H1 (cell line): ENCODE measurements around the gene SYNDIG1. TPM values are rescaled to one million over a fixed set of nuclear protein-coding genes. Genes with fewer than 3 reads are reported as not detected.

Experiments
- CTCF ChIA-PET: fragments of 300-600 bp; sonication (Branson Sonifier 250); formaldehyde crosslinking; loops from one replicate; lab custom pipeline; 2021; ENCODE audit not compliant: partially characterized antibody; lab: Charles Lee
- POLR2A ChIA-PET: fragments of 300-600 bp; sonication (Branson Sonifier 250); formaldehyde crosslinking; loops from one replicate; lab custom pipeline; 2021; ENCODE audit warnings: inconsistent platforms; ENCODE audit not compliant: partially characterized antibody; lab: Charles Lee
- DNase-seq, 2 experiments: peaks; one replicate each; pipeline versions ENCODE4 v3.0.0 to v3.0.0-alpha.2; 2010 to 2022; ENCODE audit warnings: low spot score in 2 of 2, low read depth in 1 of 2, mixed read lengths in 1 of 2
- FAIRE-seq: peaks from 2 replicates; lab custom pipeline; 2011; peaks lifted over from hg19 to GRCh38; lab: Jason Lieb, UNC
- H2AFZ ChIP-seq: 2 replicates; pipeline ENCODE4 v1.8.1; 2012; ENCODE audit warnings: low read length, inconsistent platforms
- H2AK5ac ChIP-seq: 2 replicates; pipeline ENCODE4 v1.6.1; 2013; ENCODE audit warnings: low read depth, low read length
- H2BK120ac ChIP-seq: replicated peaks from 2 replicates; pipeline ENCODE3; 2013; ENCODE audit warnings: low read depth, low read length, inconsistent platforms
- H2BK12ac ChIP-seq: 2 replicates; pipeline ENCODE4 v1.6.1; 2013; ENCODE audit warnings: low read depth, low read length
- H2BK15ac ChIP-seq: 2 replicates; pipeline ENCODE4 v1.6.1; 2013; ENCODE audit warnings: low read length
- H2BK20ac ChIP-seq: 2 replicates; pipeline ENCODE4 v1.6.1; 2013; ENCODE audit warnings: low read length
- H2BK5ac ChIP-seq: 2 replicates; pipeline ENCODE4 v1.6.1; 2013; ENCODE audit warnings: low read depth, low read length
- H3K14ac ChIP-seq: 2 replicates; pipeline ENCODE4 v1.6.1; 2013; ENCODE audit warnings: inconsistent platforms; ENCODE audit not compliant: insufficient read length
- H3K18ac ChIP-seq: 2 replicates; pipeline ENCODE4 v1.6.1; 2013; ENCODE audit warnings: low read length; ENCODE audit errors: extremely low read depth
- H3K23ac ChIP-seq: 2 replicates; pipeline ENCODE4 v1.6.1; 2013; ENCODE audit warnings: inconsistent platforms; ENCODE audit not compliant: insufficient read length
- H3K23me2 ChIP-seq: 2 replicates; pipeline ENCODE4 v1.6.1; 2013; ENCODE audit warnings: low read depth, low read length
- H3K27ac ChIP-seq: 2 replicates; pipeline ENCODE4 v1.6.1; 2011; ENCODE audit warnings: low read depth, low read length, inconsistent platforms
- H3K27me3 ChIP-seq, 4 experiments: replicated peaks in 1 of 4; 1 replicate in 1 of 4; 2 replicates in 3 of 4; pipeline versions ENCODE4 v1.6.1 to v1.8.1; 2011 to 2013; ENCODE audit warnings: low read length in 3 of 4, mild to moderate bottlenecking in 3 of 4, inconsistent platforms in 2 of 4, mixed read lengths in 2 of 4, moderate library complexity in 1 of 4; ENCODE audit not compliant: control insufficient read depth in 3 of 4, insufficient read depth in 3 of 4; ENCODE audit errors: extremely low read depth in 1 of 4
- H3K36me3 ChIP-seq, 4 experiments: 2 replicates each; pipeline versions ENCODE4 v1.6.1 to v1.8.1; 2011 to 2013; ENCODE audit warnings: mild to moderate bottlenecking in 4 of 4, low read length in 3 of 4, moderate library complexity in 2 of 4, control low read depth in 1 of 4, inconsistent platforms in 1 of 4; ENCODE audit not compliant: insufficient read depth in 4 of 4, control insufficient read depth in 2 of 4
- H3K4ac ChIP-seq: replicated peaks from 2 replicates; pipeline ENCODE3; 2013; ENCODE audit warnings: low read length, low read depth, mixed read lengths, inconsistent platforms; ENCODE audit not compliant: insufficient read length
- H3K4me1 ChIP-seq, 4 experiments: replicated peaks in 1 of 4; 1 replicate in 1 of 4; 2 replicates in 3 of 4; pipeline versions ENCODE4 v1.6.1 to v1.8.1; 2011 to 2013; ENCODE audit warnings: low read length in 3 of 4, inconsistent platforms in 2 of 4, mixed read lengths in 1 of 4; ENCODE audit not compliant: insufficient read depth in 4 of 4, control insufficient read depth in 3 of 4
- H3K4me2 ChIP-seq, 2 experiments: 2 replicates each; pipeline versions ENCODE4 v1.6.1 to v1.8.1; 2011 to 2013; ENCODE audit warnings: low read depth in 2 of 2, low read length in 2 of 2, control low read depth in 1 of 2, inconsistent platforms in 1 of 2, mild to moderate bottlenecking in 1 of 2; ENCODE audit not compliant: insufficient read depth in 1 of 2
- H3K4me3 ChIP-seq, 4 experiments: fragments of 200-600, 300-600 bp in 1 of 4; sonication (generic), shearing (Covaris generic), sonication (Bioruptor Twin) in 1 of 4; 2 replicates each; pipeline versions ENCODE4 v1.5.1 to v1.8.1; 2011 to 2016; ENCODE audit warnings: low read length in 4 of 4, low read depth in 3 of 4, control low read depth in 2 of 4, inconsistent platforms in 2 of 4, mild to moderate bottlenecking in 2 of 4, mixed read lengths in 1 of 4, moderate library complexity in 1 of 4; ENCODE audit not compliant: insufficient read depth in 2 of 4; ENCODE audit errors: extremely low read depth in 1 of 4
- H3K56ac ChIP-seq: replicated peaks from 2 replicates; pipeline ENCODE3; 2013; ENCODE audit warnings: low read depth, mild to moderate bottlenecking, mixed read lengths, low read length, inconsistent platforms; ENCODE audit not compliant: insufficient read length
- H3K79me1 ChIP-seq: 2 replicates; pipeline ENCODE4 v1.6.1; 2013; ENCODE audit warnings: low read depth, low read length, control low read depth
- H3K79me2 ChIP-seq, 2 experiments: 2 replicates each; pipeline versions ENCODE4 v1.6.1 to v1.8.1; 2012 to 2013; ENCODE audit warnings: low read length in 2 of 2, mild to moderate bottlenecking in 2 of 2, inconsistent platforms in 1 of 2; ENCODE audit not compliant: insufficient read depth in 2 of 2, control insufficient read depth in 1 of 2
- H3K9ac ChIP-seq, 4 experiments: replicated peaks in 1 of 4; 1 replicate in 1 of 4; 2 replicates in 3 of 4; pipeline versions ENCODE4 v1.6.1 to v1.8.1; 2011 to 2013; ENCODE audit warnings: low read depth in 3 of 4, low read length in 3 of 4, control low read depth in 2 of 4, mild to moderate bottlenecking in 2 of 4, moderate library complexity in 2 of 4, inconsistent platforms in 1 of 4; ENCODE audit errors: extremely low read depth in 1 of 4
- H3K9me3 ChIP-seq, 2 experiments: 2 replicates each; pipeline versions ENCODE4 v1.6.1 to v1.8.1; 2012 to 2013; ENCODE audit warnings: mild to moderate bottlenecking in 2 of 2, moderate library complexity in 2 of 2, control low read depth in 1 of 2, inconsistent platforms in 1 of 2, low read depth in 1 of 2, low read length in 1 of 2, mixed read lengths in 1 of 2; ENCODE audit not compliant: insufficient read depth in 2 of 2
- H4K20me1 ChIP-seq, 2 experiments: replicated peaks in 1 of 2; 2 replicates each; pipeline versions ENCODE3 to v1.8.1; 2011 to 2013; ENCODE audit warnings: inconsistent platforms in 2 of 2, low read length in 2 of 2, mild to moderate bottlenecking in 1 of 2; ENCODE audit not compliant: insufficient read depth in 2 of 2, control insufficient read depth in 1 of 2
- H4K5ac ChIP-seq: 2 replicates; pipeline ENCODE4 v1.6.1; 2013; ENCODE audit warnings: low read length, low read depth, mixed read lengths, inconsistent platforms; ENCODE audit not compliant: insufficient read length
- H4K8ac ChIP-seq: 2 replicates; pipeline ENCODE4 v1.8.0; 2013; ENCODE audit warnings: mild to moderate bottlenecking, moderate library complexity, low read length, inconsistent platforms; ENCODE audit not compliant: insufficient read depth; ENCODE audit errors: extremely low read depth
- H4K91ac ChIP-seq: replicated peaks from 2 replicates; pipeline ENCODE3; 2013; ENCODE audit warnings: low read length, mixed read lengths, inconsistent platforms; ENCODE audit not compliant: insufficient read length
- BACH1 ChIP-seq: IDR thresholded peaks from 2 replicates; pipeline ENCODE4 v1.6.1; 2012; ENCODE audit warnings: low read length, improper control_type of control experiment
- CHD1 ChIP-seq: IDR thresholded peaks from 2 replicates; pipeline ENCODE4 v1.6.1; 2012; ENCODE audit warnings: low read depth, low read length, improper control_type of control experiment
- HDAC2 ChIP-seq, 2 experiments: fragments of 300-600 bp in 1 of 2; sonication (generic) in 1 of 2; IDR thresholded peaks; 2 replicates each; pipeline ENCODE4 v1.6.1; 2011 to 2012; ENCODE audit warnings: low read depth in 2 of 2, low read length in 2 of 2, mild to moderate bottlenecking in 2 of 2, moderate library complexity in 2 of 2, borderline replicate concordance in 1 of 2, inconsistent platforms in 1 of 2
- JUN ChIP-seq: IDR thresholded peaks from 2 replicates; pipeline ENCODE4 v1.6.1; 2011; ENCODE audit warnings: low read depth, mild to moderate bottlenecking, improper control_type of control experiment, low read length
- NANOG ChIP-seq: IDR thresholded peaks from 2 replicates; pipeline ENCODE4 v1.6.1; 2011; ENCODE audit warnings: low read length, low read depth, mild to moderate bottlenecking, inconsistent platforms; ENCODE audit not compliant: insufficient read depth, poor library complexity, severe bottlenecking
- WGBS, 2 experiments: shearing (Covaris generic) in 1 of 2; methylation state at CpG; one replicate each; pipeline versions ENCODE4 v1.1.6 to v1.1.7; 2013 to 2015; ENCODE audit warnings: low lambda C conversion rate in 2 of 2, mixed read lengths in 2 of 2, inconsistent platforms in 1 of 2, low coverage in 1 of 2, missing lambda C conversion rate in 1 of 2; ENCODE audit not compliant: insufficient replicate concordance in 2 of 2, insufficient coverage in 1 of 2, insufficient read length in 1 of 2; ENCODE audit errors: extremely low coverage in 1 of 2, missing lambda C conversion rate in 1 of 2; 5-methylcytosine and 5-hydroxymethylcytosine counted together
- polyA plus RNA-seq, 7 experiments: library from polyadenylated mRNA; depleted of rRNA in 3 of 7; stranded (reverse) in 5 of 7; unstranded in 2 of 7; fragments of >200 nt in 5 of 7; fragments of 200-250 nt in 2 of 7; gene quantifications; 1 replicate in 5 of 7; 2 replicates in 1 of 7; 4 replicates in 1 of 7; pipeline versions ENCODE4 v1.2.1 to v1.2.3, GENCODE V29; 2011 to 2013; ENCODE audit warnings: missing spikeins in 2 of 7, mixed read lengths in 2 of 7
- total RNA-seq: library from RNA; stranded (reverse); fragmentation: NEBNext Ultra II Directional; extraction: Animal tissue kit (Norgen Biotek cat#: 25700); gene quantifications from 2 replicates; pipeline ENCODE4 v1.2.1, GENCODE V29; 2021

SYNDIG1 gene
- total and polyA plus RNA-seq, 2 of the 8 experiments (the other 6 are each of a cell fraction or from before 2014, with no cell fraction given), result 6.5 to 7.8 TPM

GRCh38 chr20:24659835-24660234 lies 190.4 kb downstream of the SYNDIG1 start:
- Histone ChIP-seq H3K56ac (no peak overlapping the region), H3K23me2 (no peaks in the 10 kb centered on the region), H3K36me3 (no peaks in the 10 kb centered on the region), H3K27ac (no peak overlapping the region), H2AK5ac (no peak overlapping the region), H3K4me2 (no peak overlapping the region), H4K5ac (no peak overlapping the region), H2BK12ac (no peak overlapping the region), H3K9me3 (no peaks in the 10 kb centered on the region; a peak in 1 of 4 replicates), H3K4me3 (no peak overlapping the region), H3K14ac (no peak overlapping the region), H2BK120ac (no peak overlapping the region), H2AFZ (no peak overlapping the region), H3K18ac (no peak overlapping the region), H3K27me3 (no peaks in the 10 kb centered on the region), H2BK20ac (no peak overlapping the region), H3K23ac (no peak overlapping the region), H3K4me1 (no peaks in the 10 kb centered on the region), H3K4ac (no peak overlapping the region), H2BK15ac (no peak overlapping the region), H2BK5ac (no peak overlapping the region), H3K79me1 (no peaks in the 10 kb centered on the region), H3K9ac (no peak overlapping the region), H4K20me1 (no peaks in the 10 kb centered on the region), H4K91ac (no peak overlapping the region), H4K8ac (no peak overlapping the region), H3K79me2 (no peaks in the 10 kb centered on the region)
- no peak for TF ChIP-seq CHD1
- no peak for TF ChIP-seq NANOG
- TF ChIP-seq BACH1, result no peak
- TF ChIP-seq JUN, result no peak
- no peak for TF ChIP-seq HDAC2 (IDR thresholded peaks at IDR 0.05; ENCODE audit: borderline replicate concordance in 1 of 2, low read depth in 2 of 2, low read length in 2 of 2)
- DNase-seq (no peak), FAIRE-seq (no peak)
- 91% methylated on average over 6 of the region's 6 CpGs; no CpG with 5 or more reads in 1 of the 2 experiments for WGBS, 2 experiments
- CTCF ChIA-PET, result interaction anchor here (1.3 kb wide), 1 partner anchor 14 kb away, joined by 3 read pairs; no protein-coding TSS in a partner anchor
- POLR2A ChIA-PET, result no interaction called here
